ENCODE results near the gene ATG16L2. TPM values are rescaled to one million over a fixed set of nuclear protein-coding genes. Genes with fewer than 3 reads are reported as not detected.

The ATG16L2 gene
- total RNA-seq, 1 experiment from 2014 or later: 16.2 TPM

DNA sequence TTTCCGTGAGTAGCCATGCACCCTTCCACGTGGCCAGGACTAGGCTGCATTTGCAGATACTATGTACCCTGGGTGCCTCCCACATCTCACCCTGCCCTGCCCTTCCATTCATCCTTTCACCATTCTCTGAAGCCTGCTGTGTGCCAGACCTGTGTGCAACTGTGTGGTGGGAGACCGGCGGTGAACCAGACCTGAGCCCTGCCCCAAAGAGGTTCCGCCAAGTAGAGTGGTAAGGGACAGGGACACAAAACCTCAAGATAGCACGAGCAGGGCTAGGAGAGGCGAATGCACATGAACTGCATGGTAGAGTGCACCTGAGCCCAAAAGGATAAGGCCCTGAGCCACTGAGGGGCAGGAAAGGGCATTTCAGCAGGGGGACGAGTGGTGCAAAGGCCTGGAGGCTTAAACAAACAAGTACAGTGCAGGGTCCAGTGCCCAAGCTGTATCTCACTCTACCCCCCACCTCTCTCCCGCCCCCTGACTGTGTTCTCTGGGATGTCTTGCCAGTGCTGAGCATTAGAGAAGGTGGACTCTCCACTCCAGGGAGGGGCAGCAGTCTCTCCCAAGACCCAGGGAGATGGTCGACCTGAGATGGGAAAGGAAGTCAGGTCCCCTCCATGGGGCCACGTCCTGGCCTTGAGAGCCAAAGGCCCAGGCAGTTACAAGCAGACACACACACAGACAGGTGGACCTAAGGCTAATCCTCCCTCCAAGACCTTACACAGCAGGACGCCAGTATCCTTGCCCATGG lies 47.9 kb upstream of the ATG16L2 start:
- BruUV-seq (replicated peaks): no TSS peak
- H3K27ac ChIP-seq (ENCODE audit: low read length): no peak overlapping the region
- no peaks in the 10 kb centered on the region for H3K9me3 ChIP-seq (ENCODE audit: low read length)
- H3K36me3 ChIP-seq (ENCODE audit: low read depth, low read length): no peaks in the 10 kb centered on the region
- no peaks in the 10 kb centered on the region for H4K20me1 ChIP-seq (ENCODE audit: low read length)
- no peak overlapping the region for H3K4me2 ChIP-seq (ENCODE audit: low read length)
- TF ChIP-seq, protein P1, sequence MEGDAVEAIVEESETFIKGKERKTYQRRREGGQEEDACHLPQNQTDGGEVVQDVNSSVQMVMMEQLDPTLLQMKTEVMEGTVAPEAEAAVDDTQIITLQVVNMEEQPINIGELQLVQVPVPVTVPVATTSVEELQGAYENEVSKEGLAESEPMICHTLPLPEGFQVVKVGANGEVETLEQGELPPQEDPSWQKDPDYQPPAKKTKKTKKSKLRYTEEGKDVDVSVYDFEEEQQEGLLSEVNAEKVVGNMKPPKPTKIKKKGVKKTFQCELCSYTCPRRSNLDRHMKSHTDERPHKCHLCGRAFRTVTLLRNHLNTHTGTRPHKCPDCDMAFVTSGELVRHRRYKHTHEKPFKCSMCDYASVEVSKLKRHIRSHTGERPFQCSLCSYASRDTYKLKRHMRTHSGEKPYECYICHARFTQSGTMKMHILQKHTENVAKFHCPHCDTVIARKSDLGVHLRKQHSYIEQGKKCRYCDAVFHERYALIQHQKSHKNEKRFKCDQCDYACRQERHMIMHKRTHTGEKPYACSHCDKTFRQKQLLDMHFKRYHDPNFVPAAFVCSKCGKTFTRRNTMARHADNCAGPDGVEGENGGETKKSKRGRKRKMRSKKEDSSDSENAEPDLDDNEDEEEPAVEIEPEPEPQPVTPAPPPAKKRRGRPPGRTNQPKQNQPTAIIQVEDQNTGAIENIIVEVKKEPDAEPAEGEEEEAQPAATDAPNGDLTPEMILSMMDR (conservative IDR thresholded peaks at IDR 0.05; ENCODE audit: low read depth, low read length): no peak
- TF ChIP-seq EZH2phosphoT487 (IDR thresholded peaks at IDR 0.05; ENCODE audit: borderline replicate concordance, low read length) (no peak), EZH2 (IDR thresholded peaks at IDR 0.05; ENCODE audit: low read length, unreplicated experiment) (no peak)
- H3K9ac ChIP-seq (ENCODE audit: low read length): no peak overlapping the region
- H3K4me1 ChIP-seq (ENCODE audit: insufficient read depth, low read length): no peaks in the 10 kb centered on the region
- H2AFZ ChIP-seq (ENCODE audit: low read length): no peak overlapping the region
- CTCF ChIA-PET: no interaction called here
- no peaks in the 10 kb centered on the region for H3K9me2 ChIP-seq (replicated peaks; ENCODE audit: low read length)
- ATAC-seq: no peak
- intact Hi-C loops (cut with micrococcal nuclease): no loop called here
- no peaks in the 10 kb centered on the region for H3K79me2 ChIP-seq (ENCODE audit: low read length)
- no peaks in the 10 kb centered on the region for H3F3A ChIP-seq (ENCODE audit: low read length, unreplicated experiment)
- POLR2A ChIA-PET (ENCODE audit: unreplicated experiment): no interaction called here
- H3K4me3 ChIP-seq (ENCODE audit: low read length): no peak overlapping the region
- no peak for DNase-seq
- H3K27me3 ChIP-seq (ENCODE audit: low read length): no peaks in the 10 kb centered on the region

DNA sequence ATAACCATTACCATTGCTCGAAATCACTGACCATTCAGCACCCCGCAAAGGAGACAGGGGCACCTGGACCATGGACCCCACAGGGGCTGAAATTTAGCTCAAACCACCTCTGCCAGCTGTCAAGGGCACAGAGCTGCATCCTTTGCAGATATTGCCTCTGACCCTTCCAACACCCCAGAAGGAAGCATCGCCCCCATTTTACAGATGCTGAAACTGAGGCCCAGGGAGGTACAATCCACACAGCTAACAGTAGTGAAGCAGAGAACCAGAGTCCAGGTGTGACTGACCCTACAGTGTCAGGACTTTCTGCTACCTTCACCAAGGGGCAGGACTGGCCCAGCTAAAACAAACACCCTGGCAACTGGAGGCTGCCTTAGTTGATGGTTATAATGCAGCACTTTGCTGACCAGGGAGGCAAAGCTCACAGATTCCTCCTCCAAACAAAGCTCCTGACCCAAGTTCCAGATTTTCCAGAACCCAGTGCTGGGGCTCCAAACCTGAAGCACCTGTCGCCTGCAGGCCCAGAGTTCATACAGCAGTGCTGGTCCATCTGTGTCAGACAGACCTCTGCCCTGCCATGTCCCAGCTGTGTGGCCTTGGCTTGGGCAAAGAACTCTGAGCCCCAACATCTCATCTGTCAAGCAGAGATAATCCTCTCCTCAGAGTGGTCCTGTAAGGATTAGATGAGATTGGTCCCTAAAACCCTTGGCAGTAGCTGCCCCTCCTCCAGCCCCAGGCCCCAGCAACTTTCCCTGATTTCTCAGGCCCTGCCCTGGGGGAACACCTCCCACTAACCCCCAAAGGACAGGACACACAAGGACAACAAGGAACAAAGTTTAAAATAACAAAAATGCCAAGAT lies 46.8 kb upstream of the ATG16L2 start:
- ChIA-PET POLR2A (ENCODE audit: unreplicated experiment) (no interaction called here), CTCF (no interaction called here)
- H3K36me3 ChIP-seq (ENCODE audit: low read depth, low read length): no peaks in the 10 kb centered on the region
- no peak overlapping the region for H2AFZ ChIP-seq (ENCODE audit: low read length)
- no peaks in the 10 kb centered on the region for H4K20me1 ChIP-seq (ENCODE audit: low read length)
- no peak for DNase-seq
- no peaks in the 10 kb centered on the region for H3K4me1 ChIP-seq (ENCODE audit: insufficient read depth, low read length)
- no peak overlapping the region for H3K4me3 ChIP-seq (ENCODE audit: low read length)
- no peaks in the 10 kb centered on the region for H3F3A ChIP-seq (ENCODE audit: low read length, unreplicated experiment)
- H3K79me2 ChIP-seq (ENCODE audit: low read length): no peaks in the 10 kb centered on the region
- H3K27me3 ChIP-seq (ENCODE audit: low read length): no peaks in the 10 kb centered on the region
- no peak overlapping the region for H3K9ac ChIP-seq (ENCODE audit: low read length)
- no peak overlapping the region for H3K4me2 ChIP-seq (ENCODE audit: low read length)
- no peak for ATAC-seq
- no TSS peak for BruUV-seq (replicated peaks)
- H3K9me2 ChIP-seq (replicated peaks; ENCODE audit: low read length): no peaks in the 10 kb centered on the region
- no peak overlapping the region for H3K27ac ChIP-seq (ENCODE audit: low read length)
- H3K9me3 ChIP-seq (ENCODE audit: low read length): no peaks in the 10 kb centered on the region
- intact Hi-C loops (cut with micrococcal nuclease): no loop called here
- no peak for TF ChIP-seq EZH2 (IDR thresholded peaks at IDR 0.05; ENCODE audit: low read length, unreplicated experiment)
- TF ChIP-seq, protein P1 (conservative IDR thresholded peaks at IDR 0.05; ENCODE audit: low read depth, low read length): no peak
- no peak for TF ChIP-seq EZH2phosphoT487 (IDR thresholded peaks at IDR 0.05; ENCODE audit: borderline replicate concordance, low read length)
